ENCODE results near the gene PCNX3. TPM values are rescaled to one million over a fixed set of nuclear protein-coding genes. Genes with fewer than 3 reads are reported as not detected.
A peak's percentile ranks its signal among the peaks of the same experiment; 100 is the strongest.
"Not testable (repeated sequence)": the region's sequence is repeated elsewhere in the genome, so short reads cannot be mapped to it uniquely, and the experiment has no call there.

The PCNX3 gene
- polyA plus RNA-seq, 1 donor: 21.7 TPM

DNA sequence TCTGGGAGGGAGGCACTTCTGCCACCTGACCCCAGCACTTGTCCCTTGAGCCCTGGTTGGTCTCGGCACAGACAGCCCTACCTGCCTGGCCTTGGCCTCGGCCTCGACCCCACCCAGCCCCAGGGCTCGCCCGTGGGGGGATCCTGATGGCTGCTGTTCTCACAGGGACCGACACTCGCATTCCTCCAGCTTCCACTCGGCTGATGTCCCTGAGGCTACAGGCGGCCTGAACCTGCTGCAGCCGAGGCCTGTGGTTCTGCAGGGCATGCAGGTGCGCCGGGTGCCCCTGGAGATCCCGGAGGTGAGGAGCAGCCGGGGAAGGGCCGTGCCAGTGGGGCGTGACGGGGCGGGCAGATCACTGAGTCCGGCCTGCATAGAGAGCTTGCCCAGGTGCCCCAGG lies 5.1 kb downstream of the PCNX3 start:
- no peak for DNase-seq

DNA sequence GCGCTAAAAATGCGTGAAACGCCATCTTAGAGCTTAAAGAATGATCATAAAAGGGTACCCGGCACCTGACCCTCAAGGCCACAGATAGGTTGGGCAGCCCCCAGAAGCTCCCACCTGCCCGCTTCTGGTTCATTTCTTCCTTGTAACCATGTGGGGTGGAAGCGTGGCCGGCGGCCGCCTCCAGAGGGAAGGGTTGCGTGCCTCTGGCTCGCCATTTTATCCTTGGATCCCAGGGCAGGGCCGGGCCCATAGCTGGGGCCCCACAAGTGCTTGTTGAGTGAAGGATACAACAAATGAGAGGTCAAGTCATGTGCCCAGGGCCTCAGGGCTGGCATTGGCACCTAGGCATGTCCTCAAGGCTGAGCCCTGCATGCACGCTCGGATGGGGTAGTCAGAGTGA lies 5.9 kb downstream of the PCNX3 start:
- no peak for DNase-seq

DNA sequence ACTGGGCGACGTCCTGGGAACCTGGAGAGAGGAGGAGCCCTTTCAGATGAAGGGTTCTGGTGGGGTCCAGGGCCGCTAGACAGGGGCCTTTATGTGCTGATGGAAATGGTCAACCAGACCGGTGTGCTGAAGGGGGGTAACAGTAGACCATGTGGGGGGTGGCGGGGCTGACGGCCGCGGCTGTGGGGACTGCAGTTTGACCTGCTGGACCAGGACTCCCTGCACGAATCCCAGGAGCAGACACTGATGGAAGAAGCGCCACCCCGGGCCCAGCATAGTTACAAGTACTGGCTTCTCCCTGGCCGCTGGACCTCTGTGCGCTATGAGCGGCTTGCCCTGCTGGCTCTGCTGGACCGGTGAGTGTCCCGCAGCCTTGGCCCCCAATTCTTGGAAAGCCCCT lies 6.4 kb downstream of the PCNX3 start:
- no peak for DNase-seq

DNA sequence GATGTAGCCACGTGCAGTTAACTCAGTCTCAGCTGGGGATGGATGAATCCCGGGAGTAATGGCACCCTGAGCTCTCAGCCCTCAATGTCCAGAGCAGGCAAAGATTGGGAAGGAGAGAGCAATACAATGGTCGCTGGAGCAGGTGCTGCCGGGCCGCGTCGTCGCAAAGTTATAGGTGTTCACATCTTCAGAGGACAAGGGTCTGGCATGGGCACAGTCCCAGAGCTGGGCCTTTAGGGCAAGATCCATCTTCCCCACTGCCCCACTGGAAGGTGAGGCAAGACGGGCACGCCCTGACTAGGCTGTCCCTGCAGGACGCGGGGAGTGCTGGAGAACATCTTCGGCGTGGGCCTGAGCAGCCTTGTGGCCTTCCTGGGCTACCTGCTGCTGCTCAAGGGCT lies 7.6 kb downstream of the PCNX3 start:
- no peak for DNase-seq

DNA sequence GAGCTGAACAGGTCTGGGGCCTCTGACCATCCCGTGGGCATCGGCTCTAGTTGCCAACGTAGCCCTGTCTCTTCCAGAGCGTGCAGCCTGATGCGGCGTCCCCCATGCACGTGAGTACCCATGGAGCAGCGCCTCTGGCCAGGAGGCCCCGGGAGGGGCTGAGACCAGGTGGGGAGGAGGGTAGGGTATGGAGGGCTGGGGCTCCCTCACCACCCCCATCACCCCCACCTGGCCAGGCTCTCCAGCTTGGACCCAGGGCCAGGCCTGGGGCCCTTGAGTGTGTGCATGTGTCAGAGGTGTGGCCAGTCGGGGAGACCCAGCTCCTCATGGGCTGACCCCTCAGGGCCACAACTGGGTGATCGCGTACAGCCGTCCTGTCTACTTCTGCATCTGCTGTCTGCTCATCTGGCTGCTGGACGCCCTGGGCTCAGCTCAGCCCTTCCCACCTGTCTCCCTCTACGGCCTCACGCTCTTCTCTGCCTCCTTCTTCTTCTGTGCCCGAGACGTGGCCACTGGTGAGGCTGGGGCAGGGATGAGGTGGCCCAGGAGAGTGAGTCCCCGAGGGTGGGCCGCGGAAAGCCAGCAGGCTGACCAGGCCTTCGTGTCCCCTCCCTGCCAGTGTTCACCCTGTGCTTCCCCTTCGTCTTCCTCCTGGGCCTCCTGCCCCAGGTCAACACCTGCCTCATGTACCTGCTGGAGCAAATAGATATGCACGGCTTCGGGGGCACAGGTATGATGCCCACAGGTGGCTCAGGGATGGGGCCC lies 8.5 kb downstream of the PCNX3 start:
- DNase-seq: no peak

DNA sequence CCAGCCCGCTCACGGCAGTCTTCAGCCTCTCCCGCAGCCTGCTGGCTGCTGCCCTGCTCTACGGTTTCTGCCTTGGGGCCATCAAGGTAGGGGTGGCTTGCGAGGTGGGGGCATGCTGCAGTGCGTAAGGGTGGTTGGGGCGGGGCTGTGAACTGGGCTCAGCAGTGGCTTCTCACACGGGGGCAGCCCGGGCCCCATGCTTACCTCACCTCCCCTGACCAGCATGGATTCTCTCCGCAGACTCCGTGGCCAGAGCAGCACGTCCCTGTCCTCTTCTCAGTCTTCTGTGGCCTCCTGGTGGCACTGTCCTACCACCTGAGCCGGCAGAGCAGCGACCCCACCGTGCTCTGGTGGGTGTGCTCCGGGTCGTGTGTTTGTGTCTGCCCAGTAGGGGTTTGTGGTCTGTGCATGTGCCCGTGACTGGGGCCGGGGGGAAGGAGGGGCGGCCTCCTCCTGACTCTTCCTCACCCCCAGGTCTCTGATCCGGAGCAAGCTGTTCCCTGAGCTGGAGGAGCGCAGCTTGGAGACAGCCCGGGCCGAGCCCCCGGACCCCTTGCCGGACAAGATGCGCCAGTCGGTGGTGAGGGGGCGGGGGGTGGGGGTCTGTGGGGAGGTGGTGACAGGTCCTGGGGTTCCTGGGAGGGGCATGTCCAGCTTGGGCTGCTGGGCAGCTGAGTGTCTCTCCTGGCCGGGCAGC lies 9.5 kb downstream of the PCNX3 start:
- DNase-seq: no peak

DNA sequence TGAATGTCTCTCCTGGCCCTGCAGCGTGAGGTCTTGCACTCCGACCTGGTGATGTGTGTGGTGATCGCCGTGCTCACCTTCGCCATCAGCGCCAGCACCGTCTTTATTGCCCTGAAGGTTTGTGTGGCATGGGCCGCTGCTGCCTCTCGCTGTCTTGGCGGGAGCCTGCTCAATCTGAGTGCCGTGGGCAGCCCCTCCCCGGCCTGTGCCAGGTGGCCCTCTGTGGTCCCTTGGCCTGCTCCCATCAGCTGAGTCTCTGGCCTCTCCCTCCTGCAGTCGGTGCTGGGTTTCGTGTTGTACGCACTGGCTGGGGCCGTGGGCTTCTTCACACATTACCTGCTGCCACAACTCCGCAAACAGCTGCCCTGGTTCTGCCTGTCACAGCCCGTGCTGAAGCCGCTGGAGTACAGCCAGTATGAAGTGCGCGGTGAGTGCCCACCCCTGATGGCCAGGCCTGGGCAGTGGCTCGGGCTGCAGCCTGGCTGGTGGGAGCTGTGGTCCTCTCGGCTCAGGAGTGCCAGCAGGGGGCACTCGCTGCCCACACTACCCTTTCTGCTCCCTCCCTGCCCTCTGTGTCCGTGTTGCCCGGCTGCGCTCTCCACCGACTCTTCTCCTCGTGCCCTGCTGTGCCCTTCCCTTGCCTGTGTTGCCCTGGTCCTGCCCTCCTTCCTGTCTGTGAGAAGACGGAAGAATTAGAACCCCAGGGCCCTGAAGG lies 10.2 kb downstream of the PCNX3 start:
- DNase-seq: no peak

DNA sequence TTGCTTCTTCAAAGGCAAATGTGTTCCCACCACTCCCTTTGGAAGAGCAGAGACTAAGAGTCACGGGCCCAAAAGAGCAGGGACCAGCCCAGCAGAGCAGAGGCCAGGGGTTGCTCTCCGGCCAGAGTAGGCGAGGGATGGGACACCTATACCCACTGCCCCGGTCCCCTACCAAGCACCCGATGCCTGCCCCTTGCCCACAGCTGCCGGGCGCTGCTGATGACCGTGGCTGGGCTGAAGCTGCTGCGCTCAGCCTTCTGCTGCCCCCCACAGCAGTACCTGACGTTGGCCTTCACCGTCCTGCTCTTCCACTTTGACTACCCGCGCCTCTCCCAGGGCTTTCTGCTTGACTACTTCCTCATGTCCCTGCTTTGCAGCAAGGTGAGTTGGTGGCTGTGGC lies 11.6 kb downstream of the PCNX3 start:
- DNase-seq: no peak

DNA sequence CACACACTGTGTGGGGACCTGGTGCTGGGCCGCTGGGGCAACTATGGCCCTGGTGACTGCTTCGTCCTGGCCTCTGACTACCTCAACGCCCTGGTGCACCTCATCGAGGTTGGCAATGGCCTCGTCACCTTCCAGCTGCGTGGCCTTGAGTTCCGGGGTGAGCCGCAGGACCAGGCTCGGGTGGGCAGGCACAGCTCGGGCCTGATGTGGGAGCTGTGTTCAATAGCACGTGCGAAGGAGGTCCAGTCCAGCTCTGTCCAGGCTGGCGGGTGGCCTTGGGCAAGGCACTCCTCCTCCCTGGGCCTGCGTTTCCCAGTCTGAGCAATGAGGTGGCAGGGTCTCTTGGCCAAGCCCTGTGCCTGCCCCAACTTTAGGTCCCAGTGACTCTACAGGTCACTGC lies 14.0 kb downstream of the PCNX3 start:
- DNase-seq: no peak

DNA sequence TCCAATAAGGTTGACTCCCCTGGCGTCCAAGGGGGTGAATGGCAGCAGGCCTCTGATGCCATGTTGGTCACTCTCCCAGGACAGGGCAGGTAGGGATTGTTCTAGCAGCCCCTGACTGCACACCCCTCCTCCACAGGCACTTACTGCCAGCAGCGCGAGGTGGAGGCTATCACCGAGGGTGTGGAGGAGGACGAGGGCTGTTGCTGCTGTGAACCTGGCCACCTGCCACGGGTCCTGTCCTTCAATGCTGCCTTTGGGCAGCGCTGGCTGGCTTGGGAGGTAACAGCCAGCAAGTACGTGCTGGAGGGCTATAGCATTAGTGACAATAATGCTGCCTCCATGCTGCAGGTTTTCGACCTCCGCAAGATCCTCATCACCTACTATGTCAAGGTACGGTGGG lies 14.6 kb downstream of the PCNX3 start:
- DNase-seq: no peak

DNA sequence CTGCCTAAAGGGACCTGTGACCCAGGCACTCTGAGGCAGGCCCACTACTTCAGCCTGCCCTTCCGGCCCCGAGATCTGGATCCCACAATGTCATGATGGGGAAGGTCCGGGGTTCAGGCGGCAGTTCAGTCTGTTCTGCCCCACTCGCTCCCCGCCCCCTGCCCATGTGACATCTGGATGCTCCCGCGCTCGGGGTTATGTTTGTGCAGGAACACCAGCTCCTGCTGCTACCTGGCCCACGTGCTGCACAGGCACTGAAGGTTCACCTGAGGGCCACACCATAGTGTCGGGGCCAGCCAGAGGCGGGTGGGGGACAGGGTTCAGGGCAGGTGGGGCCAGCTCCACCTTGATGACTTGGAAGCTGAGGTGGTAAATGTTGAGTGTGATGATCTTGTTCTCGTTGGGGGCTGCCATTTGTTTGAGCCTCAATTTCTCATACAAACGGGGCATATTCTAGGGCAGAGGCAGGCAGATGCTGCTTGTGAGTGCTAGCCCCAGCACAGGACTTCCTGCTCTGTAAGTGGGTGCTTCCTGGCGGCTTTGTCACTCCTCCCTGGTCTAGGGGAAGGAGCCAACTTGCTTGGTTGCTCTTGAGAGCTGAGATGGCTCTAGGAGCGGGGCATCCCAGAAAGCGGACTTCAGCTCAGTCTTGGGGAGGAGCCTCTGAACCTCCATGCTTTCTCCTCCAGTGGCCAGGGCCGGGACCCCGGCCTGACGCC lies 18.0 kb downstream of the PCNX3 start:
- no peak for DNase-seq

DNA sequence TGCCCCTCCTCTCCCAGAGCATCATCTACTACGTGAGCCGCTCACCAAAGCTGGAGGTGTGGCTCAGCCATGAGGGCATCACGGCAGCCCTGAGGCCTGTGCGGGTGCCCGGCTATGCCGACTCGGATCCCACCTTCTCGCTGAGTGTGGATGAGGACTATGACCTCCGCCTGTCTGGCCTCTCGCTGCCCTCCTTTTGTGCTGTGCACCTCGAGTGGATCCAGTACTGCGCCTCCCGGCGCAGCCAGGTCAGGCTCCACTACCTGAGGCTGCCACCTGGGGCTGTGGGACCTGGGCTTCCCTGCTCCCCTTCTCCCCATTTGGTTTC lies 18.5 kb downstream of the PCNX3 start:
- no peak for DNase-seq

DNA sequence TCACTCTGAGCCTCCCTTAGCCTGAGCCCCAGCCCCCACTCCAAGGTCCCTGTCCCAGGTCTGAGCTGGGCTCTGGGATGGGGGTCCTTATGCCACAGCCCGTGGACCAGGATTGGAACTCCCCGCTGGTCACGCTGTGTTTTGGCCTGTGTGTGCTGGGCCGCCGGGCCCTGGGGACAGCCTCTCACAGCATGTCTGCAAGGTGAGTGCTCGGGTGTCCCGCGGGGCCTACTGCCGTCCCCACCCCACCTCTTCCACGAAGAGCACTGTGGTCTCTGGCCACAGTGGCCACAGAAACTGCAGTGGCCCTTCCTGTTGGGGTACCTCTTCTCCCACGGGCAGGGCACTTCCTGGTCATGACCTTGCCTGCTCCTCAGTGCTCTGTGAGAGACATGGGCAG lies 18.9 kb downstream of the PCNX3 start:
- no peak for DNase-seq

DNA sequence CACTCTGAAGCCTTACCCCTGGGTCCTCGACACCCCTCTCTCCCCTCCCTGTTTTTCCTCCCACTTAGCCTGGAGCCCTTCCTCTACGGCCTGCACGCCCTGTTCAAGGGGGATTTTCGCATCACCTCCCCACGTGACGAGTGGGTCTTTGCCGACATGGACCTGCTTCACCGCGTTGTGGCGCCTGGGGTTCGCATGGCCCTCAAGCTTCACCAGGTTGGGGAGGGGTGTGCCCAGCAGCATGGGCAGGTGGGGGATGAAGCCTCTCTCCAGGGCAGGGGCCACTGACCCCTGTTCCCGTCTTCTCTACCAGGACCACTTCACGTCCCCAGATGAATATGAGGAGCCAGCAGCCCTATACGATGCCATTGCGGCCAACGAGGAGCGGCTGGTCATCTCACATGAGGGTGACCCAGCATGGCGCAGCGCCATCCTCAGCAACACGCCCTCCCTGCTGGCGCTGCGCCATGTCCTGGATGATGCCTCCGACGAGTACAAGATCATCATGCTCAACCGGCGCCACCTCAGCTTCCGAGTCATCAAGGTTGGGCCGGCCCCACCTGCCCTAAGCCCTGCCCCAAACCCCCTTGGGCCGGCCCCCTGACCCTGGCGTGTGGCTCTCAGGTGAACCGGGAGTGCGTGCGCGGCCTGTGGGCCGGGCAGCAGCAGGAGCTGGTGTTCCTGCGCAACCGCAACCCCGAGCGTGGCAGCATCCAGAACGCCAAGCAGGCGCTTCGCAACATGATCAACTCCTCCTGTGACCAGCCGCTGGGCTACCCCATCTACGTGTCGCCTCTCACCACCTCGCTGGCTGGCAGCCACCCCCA lies 19.5 kb downstream of the PCNX3 start:
- DNase-seq: no peak

DNA sequence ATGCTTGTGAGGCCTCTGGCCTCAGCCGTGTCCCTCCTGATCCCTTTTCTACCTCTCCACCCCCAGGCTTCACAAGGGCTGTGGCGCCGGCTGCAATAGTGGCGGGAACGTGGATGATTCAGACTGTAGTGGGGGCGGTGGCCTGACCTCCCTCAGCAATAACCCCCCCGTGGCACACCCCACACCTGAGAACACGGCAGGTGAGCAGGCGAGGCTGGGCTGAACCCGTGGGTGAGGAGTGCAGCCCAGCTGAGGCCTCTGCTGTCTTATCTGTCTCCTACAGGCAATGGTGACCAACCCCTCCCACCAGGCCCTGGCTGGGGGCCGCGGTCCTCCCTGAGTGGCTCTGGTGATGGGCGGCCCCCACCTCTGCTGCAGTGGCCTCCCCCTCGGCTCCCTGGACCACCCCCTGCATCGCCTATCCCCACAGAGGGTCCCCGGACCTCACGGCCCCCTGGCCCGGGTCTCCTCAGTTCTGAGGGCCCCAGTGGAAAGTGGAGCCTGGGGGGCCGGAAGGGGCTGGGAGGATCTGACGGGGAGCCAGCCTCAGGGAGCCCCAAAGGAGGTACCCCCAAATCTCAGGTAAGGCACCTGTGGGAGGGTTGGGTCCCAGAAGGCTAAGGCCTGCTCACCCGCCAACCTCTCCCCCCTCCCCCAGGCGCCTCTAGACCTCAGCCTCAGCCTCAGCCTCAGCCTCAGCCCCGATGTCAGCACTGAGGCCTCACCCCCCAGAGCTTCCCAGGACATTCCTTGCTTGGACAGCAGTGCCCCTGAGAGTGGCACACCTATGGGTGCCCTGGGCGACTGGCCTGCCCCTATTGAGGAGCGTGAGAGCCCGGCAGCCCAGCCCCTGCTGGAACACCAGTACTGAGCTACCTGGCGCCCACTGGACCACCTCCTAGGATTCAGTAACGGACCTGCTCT lies 20.8 kb downstream of the PCNX3 start:
- DNase-seq: no peak

DNA sequence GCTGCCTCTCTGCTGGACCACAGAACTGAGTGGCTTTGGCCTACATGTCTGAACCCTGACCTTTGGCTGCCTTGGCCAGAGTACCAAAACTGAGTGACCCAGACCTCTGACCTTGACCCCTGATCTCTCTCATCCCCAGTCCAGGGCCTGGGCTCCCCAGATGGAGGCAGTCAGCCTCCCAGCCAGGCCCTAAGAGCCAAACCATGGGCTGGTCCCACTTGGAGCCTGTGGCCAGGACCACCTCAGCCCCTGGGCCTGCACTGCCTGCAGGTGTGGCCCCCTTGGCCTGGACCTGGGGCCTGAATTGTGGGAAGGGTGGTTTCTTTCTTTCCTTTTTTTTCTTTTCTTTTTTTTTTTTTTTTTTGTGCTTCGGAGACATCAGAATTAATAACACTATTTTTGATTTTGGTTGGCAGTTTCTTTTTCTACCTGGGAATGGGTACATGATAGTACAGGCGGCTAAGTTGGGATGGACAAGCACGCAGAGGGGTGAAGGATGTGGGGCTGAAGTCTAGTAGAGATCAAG lies 21.5 kb downstream of the PCNX3 start:
- no peak for DNase-seq

DNA sequence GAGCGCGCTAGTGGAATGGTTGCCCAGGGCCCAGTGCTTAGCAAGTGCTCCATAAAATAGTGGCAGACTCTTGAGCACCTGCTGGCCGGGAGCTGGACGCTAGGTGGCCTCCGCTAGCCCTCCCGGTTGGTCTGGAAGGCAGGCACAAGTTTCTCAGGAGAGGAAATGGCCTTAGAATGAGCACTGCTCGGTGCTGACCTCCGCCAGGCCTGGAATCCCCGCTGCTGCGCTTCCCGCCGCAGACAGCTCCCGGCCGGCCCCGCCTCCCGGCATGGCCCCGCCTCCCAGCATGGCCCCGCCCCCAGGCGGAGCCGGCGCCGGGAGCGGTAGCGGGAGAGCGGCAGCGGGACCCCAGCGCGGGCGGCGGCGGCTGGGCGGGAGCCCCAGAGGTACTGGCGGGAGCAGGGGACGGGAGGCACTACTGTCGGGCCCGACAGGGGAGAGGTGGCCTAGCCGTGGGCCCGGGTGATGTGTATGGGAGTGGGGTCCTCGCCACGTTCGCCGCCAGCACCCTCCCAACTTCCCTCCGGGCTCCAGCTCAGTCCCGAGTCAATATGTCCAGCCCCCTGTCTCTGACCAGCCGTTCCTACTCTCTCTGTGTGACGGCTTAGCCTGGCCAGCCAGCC lies 22.3 kb downstream of the PCNX3 start, which contains the start of gene SIPA1:
SIPA1 (plus strand) TSS at position 308 of the 626 bp plus-strand sequence. CDS start 2,821 bp downstream, outside the sequence.
- peak; percentile 85 for DNase-seq

DNA sequence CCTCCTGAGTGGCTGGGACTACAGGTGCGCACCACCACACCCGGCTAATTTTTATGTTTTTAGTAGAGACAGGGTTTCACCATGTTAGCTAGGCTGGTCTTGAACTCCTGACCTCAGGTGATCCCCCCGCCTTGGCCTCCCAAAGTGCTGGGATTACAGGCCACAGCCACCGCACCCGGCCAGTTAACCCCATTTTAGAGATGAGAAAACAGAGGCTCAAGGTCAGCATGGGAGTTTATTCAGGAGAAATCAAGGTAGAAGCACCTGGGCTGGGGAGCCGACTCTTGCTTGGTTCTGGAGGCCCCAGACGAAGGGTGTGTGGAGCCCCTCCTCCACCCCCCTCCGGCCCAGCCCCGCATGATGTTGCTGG lies 23.6 kb downstream of the PCNX3 start:
- not testable (repeated sequence) for DNase-seq

DNA sequence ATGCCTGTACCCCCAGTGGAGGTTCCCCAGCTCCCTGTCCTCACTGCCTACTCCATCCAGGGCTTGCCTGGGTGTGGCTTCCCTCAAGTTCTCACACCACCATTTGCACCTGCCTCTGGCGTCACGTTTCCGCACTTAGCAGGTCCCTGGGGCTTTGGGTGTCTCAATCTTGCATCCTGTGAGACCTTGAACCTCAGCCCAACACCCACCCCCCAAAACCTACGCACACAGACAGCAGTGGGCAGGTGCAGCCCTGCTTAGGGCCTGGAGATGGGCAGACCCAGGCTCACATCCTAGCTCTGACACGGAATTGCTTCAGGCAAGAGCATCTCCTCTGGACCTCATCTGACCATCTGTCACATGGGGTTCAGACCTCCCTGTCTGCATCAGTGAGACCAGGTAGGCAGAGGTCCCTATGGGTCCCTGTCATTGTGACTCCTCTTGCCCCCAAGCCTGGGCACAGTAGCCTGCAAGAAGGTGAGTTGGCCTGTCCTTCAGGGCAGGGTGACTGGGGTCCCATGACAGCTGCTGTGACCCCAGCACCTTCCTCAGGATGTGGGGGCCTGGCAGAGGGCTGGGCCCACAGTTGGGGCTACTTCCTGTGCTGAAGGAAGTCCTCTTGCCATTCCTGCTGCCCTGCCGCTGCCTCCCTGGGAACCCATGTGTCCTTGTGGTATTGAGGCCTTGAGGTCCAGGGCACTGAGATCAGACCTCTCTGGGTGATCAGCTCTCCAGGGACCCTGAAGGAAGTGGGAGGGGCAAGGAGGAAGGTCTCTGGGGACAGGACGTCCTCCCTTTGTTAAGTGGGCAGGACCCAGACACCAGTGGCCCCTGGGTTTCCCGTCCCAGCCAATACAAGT lies 24.3 kb downstream of the PCNX3 start:
- no peak for DNase-seq

All from hindlimb muscle (tissue), 1 donor.